Umbilical cord (tissue), 2 donors: ENCODE data around the gene HNRNPM. TPM values are rescaled to one million over a fixed set of nuclear protein-coding genes. Genes with fewer than 3 reads are reported as not detected.

Source experiments
- DNase-seq: peaks from one replicate; pipeline ENCODE4 v3.0.0-alpha.2; 2015; ENCODE audit warnings: low spot score
- total RNA-seq: library from RNA; depleted of rRNA; stranded (reverse); fragments of >200 nt; gene quantifications from one replicate; pipeline ENCODE4 v1.2.3, GENCODE V29; 2014; ENCODE audit warnings: low replicate concordance; ENCODE audit not compliant: insufficient read depth

The HNRNPM gene
- total RNA-seq, 1 donor from 2014 or later: 109 TPM

DNA sequence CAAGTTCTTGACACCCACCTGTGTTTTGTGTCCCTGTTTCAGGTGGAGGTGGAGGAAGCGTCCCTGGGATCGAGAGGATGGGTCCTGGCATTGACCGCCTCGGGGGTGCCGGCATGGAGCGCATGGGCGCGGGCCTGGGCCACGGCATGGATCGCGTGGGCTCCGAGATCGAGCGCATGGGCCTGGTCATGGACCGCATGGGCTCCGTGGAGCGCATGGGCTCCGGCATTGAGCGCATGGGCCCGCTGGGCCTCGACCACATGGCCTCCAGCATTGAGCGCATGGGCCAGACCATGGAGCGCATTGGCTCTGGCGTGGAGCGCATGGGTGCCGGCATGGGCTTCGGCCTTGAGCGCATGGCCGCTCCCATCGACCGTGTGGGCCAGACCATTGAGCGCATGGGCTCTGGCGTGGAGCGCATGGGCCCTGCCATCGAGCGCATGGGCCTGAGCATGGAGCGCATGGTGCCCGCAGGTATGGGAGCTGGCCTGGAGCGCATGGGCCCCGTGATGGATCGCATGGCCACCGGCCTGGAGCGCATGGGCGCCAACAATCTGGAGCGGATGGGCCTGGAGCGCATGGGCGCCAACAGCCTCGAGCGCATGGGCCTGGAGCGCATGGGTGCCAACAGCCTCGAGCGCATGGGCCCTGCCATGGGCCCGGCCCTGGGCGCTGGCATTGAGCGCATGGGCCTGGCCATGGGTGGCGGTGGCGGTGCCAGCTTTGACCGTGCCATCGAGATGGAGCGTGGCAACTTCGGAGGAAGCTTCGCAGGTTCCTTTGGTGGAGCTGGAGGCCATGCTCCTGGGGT lies 41.0 kb downstream of the HNRNPM start:
- no peak for DNase-seq

DNA sequence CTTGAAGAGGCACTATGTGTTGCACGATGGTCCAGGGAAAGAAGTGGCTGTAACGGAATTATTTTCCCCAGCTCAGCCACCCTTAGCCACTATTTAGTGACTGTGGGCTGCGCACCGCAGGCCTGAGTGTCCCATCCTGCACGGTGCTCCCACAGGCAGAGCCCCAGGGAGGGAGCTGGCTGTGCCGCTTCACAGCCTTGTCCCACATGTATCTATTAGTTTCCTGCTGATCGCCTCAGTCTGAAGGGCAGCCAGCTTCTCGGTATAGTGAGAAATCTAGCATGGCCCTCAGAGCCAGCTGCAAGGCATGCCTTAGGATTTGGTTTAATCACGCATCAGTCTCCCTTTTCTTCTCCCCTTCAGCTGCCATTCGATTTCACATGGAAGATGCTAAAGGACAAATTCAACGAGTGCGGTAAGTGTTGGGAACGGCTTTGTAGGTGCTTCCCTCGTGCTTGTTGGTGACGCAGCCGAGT lies 41.9 kb downstream of the HNRNPM start:
- DNase-seq: no peak

DNA sequence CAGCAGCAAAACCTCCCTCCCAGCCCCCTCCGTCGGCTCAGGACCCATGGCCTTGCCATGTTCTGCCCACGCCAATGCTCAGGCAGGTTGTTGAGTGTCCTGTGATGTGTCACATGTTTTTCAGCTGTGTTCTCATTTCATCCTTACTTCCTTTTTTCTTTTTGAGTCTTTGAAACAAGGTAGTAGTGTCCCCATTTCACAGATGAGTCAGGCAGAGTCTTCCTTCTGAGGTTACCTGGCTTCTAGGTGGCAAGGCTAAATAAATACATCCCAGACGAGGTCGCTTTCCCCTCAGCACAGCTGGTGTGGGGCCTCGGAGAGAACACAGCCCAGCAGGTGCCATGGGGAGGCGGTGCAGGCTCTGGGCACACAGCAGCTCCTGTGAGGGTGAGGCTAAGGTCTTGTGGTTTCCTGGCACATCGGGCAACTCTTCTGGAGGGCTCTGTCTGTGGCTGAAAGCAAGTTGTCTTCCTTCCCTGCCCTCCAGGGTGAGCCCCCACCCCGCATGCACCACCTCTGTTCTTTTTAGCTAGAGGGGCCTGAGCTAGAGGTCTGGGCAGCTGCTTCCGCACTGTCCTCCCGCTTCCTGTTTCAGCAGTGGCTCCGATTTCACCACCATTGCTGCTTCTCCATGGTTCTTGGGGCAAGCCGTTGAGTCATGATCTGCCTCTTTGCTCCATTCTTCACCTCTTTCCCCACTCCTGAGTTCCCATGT lies 42.5 kb downstream of the HNRNPM start:
- DNase-seq: no peak

DNA sequence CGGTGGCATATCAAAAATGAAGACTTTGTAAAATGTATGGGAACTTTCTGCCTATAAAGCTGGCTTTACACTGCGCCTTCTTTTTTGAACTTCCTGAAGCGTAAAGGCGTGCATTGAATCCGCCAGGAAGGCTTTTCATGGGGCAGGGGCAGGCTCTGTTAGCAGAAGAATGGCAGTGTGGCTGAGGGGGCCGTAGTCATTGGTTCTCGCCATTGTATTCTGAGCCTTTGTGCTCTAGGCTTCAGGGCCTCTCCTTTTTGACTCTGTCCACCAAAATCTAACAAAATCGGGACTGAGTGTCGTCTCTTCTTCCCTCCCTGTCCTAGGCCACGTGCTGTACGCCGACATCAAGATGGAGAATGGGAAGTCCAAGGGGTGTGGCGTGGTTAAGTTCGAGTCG lies 43.6 kb downstream of the HNRNPM start:
- no peak for DNase-seq

DNA sequence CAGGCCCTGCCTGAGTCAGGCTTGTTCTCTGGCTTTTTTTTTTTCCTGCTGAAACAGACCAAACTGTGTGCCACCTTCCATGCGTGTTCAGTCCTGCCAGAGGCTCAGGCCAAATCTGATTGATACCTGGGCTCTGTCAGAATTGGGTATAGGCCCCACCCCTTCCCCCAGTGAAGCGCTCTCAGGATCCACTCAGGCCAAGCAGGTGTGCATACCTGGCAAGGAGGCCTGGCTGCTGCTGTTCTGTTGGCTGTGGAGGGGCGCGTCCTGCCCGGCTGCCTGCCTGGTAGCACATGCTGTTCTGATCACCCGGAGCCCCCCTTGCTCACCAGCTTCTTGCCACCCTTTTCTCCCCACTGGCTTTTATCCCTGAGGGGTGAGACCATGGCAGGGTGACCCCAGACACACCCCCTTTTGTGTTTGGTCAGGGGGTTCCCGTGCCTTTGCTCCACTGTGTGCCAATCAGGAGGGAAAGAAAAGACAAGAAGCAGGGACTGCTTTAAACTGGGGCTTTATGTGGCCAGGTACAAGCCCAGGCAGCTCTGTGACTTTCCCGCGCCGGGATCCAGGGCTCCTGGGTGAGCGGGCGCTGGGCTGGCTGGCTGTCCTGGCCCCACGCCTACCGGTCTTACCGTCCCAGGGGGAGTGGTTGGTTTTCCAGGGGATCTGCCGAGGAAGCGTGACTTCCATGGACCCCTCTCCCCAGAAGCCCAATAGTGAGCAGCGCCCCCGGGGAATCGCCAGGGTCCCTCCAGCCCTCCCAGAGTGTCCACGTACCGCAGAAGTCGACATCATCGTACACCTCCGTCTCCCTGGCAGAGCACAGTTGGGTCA lies 45.0 kb downstream of the HNRNPM start:
- DNase-seq: peak; percentile 67

DNA sequence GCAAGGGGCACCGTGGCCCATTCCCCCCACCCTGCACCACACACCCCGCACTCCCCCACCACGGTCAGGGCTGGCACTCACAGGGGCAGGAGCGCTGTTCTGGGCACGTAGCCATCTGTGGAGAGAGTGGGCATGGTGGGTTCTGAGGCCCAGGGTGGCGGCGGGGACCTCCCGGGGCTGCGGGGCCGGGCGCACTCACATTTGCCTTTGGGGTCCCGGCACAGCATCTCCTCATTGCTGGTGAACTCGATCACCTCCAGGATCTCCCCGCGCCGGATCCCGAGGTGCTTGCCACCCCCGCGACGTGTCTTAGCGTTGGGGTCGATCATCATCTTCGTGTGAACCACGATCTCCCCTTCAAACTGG lies 45.6 kb downstream of the HNRNPM start:
- DNase-seq: no peak

DNA sequence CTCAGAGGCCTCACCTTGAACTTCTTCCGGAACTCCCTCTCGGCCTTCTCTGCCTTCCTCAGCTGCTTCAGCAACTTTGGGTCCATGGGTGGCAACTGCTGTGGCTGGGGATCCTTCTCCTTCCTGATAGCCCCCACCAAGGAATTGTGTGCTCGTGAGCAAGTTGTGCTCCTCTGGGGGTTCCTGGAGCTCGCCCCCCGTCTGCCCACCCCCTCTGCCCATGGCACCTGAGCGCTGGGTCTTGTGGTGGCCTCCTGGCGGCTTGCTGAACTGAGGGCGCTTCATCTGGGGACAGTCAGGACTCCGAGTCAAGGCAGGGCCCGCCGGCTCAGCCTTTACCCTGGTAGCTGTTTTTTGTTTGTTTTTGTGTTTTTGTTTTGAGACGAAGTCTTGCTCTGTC lies 46.1 kb downstream of the HNRNPM start:
- DNase-seq: no peak

DNA sequence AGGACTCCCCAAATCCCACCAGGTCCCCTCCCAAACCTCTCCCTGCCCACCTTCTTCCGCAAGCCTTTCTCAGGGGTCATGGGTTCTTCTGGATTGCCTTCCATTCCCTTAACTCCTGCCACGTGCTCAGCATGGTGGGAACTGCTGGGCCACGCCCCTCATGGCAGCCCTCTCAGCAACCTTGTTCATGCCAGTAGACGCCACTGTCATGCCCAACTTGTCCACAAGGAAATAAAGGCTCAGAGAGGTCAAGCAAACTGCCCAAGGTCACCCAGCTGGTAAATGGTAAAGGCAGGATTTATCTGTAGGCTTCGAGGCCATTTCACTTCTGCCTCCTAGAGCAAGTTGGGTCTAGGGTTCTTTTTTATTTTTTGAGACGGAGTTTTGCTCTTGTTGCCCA lies 46.8 kb downstream of the HNRNPM start:
- DNase-seq: no peak

DNA sequence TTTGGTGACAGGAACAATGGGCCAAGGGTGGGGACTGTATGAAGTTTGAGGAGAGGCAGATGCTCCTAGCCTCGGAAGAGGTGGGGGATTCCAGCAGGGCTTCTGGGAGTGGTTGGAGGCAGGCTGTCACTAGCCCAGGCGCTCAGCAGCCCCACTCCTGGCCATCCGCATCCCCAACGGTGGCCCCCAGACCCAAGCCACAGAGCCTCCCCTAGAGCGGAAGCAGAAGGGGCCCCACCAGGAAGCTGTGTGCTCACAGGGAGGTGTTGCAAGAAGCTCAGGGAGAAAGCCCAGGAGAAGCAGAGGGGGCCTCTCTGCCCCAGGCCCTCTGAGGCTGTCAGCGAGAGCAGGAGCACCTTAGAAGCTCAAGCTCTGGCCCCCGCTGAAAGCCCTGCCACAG lies 49.4 kb downstream of the HNRNPM start:
- DNase-seq: peak; percentile 41

DNA sequence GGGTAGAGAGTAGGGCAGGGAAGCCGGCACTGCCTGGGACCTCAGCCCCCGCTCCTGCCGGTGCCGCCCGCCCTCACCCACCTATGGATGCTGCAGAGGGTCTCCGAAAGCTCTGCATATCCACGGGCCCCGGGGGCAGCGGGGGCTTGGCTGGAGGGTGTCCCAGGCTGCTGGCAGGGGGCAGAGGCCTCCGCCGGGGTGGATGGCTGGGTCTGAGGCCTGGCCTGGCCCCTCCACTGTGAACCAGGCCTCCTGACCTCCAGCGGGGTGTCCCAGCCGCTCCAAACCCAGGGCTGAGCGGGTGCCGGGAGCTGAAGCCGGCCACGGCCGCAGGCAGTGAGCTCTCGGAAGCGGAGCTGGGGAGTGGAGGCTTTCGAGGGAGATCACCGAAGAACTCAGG lies 53.5 kb downstream of the HNRNPM start:
- DNase-seq: no peak

DNA sequence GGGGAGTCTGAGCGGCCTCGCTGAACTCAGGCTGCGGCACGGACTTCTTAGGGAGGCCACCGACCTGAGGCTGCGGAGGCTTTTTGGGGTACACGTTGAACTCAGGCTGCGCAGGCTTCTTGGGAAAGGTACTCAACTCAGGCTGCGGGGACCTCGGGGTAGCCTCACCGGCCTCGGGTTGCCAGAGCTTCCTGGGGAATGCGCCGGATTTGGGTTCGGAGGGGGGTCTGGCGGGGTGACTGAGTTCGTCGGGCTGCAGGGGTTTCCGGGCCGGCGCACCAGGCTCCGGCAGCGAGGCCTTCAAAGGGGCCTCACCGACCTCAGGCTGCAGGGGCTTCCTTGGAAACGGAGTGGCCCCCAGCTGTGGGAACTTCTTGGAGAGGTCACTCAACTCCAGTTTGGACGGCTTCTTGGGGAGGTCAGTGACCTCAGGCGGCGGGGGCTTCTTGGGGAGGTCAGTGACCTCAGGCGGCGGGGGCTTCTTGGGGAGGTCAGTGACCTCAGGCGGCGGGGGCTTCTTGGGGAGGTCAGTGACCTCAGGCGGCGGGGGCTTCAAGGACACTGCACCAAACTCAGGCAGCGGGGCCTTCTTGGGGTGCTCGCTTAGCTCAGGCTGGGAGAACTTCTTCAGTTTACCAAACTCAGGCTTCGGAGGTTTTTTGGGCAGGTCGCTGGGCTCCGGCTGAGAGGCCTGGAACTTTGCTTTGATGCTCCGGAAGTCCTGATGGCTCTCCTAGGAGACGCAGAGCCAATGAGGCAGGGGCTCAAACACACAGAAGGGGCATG lies 54.5 kb downstream of the HNRNPM start:
- DNase-seq: no peak

DNA sequence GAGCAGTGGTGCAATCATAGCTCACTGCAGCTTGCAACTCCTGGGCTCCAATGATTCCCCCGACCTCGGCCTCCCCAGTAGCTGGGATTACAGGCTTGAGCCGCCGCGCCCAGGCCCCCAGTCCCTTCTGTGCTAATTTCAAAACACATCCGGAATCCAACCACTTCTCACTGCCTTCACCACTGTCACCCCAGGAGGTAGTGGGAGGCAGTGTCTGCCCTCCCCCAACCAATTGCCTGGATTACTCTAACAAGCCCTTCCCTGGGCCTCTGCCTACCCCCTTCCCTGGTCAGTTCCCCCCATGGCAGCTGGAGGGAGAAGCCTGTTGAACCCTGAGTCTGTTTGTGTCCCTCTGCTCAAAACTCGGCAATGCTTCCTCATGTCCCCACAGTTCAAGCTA lies 55.4 kb downstream of the HNRNPM start:
- no peak for DNase-seq

DNA sequence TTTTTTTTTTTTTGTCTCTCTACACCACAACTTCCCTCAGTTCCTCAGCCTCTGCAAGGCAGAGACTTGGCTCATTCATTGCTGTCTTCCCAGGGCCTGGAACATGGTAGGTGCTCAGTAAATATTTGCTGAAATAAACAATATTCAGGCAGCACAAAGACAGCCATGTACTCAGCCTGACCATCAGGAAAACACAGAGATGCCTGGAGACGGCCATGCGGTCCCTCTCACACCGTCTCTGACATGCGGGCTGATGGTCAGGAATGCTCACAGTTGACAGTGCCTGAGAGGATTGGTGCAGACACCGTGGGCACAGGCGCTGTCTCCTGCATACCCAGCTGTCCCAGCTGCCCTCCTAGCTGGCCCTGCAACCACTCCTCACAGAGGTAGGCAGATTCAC lies 56.7 kb downstream of the HNRNPM start:
- no peak for DNase-seq

DNA sequence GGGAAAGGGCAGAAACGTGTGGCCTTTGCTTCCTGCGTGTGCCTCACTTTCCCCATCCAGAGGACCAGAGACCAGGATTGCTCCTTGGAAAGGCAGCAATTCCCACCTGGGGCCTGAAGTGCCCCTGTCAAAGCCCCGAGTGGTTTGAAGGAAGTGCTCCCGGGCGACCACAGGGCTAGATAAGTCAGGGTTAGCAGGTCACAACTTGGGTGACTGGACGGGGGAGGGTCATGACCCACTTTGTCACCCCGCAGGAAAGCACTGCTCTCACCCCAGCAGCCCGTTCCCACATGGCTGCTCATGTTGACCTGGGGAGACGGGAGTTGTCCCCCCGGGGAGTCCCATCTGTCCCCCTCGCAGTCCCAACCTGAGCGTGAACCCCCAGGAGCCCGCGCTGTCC lies 57.2 kb downstream of the HNRNPM start:
- no peak for DNase-seq

DNA sequence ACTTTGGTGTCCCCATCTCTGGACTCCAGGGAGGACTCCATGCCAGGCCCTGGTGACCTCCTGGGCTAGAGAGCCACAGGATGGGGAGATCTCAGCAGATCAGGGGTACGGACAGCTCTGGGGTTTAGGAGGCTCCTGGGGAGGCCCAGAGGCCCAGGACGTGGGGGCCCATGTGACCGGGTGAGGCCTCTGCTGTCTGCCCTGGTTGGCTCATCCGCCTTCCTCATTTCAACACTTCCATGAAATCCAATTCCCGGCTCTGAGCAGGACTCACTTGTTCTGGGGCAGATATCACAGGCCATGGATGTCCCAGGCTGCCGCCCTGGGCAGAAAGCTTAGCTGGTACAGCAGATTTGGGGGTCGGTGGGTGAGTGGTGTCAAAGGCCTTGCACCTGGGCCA lies 58.7 kb downstream of the HNRNPM start:
- no peak for DNase-seq

DNA sequence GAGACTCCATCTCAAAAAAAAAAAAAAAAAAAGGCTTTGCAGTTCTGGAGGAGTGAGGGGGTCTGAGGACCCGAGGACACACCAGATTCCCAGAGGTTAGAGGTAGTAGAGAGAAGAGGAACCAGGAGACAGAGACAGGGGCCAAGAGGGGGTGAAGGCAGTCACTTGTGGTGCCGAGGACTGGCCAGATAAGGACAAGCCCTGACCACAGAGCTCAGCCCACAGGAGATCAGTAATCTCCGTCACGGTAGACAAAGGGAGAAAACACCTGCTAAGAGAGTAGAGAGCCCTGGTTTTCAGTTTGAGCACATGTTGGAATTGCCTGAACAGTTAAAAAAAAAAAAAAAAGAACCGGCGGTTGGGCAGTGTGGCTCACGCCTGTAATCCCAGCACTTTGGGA lies 59.4 kb downstream of the HNRNPM start:
- DNase-seq: no peak

DNA sequence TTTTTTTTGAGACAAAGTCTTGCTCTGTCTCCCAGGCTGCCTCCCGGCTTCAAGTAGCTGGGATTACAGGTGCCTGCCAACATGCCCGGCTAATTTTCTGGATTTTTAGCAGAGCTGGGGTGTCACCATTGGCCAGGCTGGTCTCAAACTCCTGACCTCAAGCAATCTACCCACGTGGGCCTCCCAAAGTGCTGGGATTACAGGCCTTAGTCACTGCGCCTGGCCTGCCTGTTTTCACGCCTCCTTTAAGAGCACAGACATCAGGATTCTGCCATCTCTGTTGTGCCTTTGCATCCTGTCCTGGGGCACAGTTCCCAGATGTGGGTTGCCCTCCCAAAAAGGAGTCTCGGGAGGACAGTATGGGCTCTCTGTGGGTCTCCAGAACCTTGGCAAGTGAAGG lies 60.1 kb downstream of the HNRNPM start:
- no peak for DNase-seq

DNA sequence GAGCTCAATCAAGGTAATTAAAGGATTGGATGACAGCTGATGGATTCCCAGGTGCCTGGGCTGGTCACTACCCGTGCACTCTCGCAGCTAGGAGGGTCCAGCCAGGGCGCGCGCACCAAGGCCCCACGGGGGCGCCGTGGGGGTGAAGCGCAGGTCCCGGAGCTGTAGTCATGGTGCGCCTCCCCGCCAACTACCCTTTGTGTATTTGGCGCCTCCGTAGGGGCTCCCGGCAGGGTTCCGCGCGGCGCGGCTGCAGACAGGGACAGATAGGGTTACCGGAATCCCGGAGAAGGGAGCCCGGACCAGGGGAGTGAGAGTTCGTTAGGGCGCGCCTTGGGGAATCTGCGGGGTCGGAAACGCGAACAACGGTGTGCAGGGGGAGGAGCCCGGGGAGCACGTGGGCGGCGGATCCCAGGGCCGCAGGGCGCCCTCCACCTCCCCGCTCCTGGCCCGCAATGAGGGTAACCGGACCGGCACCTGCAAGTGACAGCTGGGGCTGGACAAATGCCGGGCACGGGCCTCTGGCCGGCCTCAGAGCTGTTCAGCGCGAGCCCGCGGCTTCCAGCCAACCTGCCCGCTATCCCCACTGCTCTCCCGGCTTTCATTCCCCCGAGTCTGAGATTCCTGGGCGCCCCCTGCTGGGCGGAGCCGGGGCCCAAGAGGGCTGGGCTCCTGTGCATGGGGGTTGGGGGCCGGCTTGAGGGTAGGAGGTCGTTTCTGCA lies 61.1 kb downstream of the HNRNPM start:
- peak; percentile 75 for DNase-seq

DNA sequence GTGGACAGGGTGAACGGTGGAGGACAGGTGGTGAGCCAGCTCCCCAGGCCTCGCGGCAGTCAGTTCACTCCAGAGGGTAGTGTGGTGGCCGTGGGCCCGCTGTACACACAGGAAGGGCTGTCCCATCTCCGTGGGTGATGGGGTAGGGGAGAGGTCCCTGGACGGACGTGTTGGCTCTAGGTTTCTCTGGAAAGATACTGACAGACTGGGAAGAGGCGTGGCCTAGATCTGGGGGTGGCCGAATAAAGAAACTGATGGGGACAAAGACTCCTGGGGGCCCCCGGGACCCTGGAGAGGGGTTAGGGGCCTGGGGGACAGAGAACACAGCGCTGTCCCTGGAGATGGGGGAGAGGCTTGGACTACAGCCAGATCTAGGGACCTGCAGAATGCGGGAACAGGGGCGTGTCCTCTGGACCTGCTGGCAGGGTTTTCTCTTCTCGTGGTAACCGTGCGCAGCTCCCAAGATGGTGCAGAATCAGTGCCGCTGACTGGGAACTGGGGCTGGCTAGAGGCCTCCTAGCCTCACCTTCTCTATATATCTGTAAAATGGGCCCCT lies 61.7 kb downstream of the HNRNPM start:
- DNase-seq: no peak

DNA sequence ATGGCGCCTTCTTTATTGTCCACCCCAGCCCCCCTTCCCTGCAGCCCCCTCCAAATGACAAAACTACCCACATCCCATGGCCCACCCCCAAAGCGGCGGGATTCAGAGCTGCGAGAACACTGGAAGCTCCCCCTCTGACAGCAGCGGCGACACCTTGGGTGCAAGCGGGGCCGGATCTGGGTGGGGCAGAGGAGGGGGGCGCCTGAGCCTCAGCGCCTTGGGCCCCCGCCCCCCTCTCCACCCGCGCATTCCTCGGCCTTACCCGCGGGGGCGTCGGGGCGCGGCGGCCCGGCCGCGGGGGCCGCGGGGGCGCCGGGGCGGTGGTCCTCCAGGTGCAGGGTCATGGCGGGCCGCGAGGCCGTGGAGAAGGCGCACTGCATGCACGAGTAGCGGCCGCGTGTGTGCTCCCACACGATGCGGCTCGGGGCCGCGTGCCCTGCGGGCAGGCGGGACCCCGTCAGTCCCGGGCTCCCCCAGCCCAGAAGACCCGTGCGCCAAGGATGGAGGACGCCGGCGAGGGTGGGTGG lies 65.9 kb downstream of the HNRNPM start:
- no peak for DNase-seq
